Keratinocyte (primary cell): Measurements from ENCODE around the gene TNS2. TPM values are rescaled to one million over a fixed set of nuclear protein-coding genes. Genes with fewer than 3 reads are reported as not detected.

Source experiments
- DNase-seq: peaks from one replicate; pipeline ENCODE4 v3.0.0-alpha.2; 2011; ENCODE audit warnings: low read depth, missing footprints, low spot score
- FAIRE-seq: peaks from 2 replicates; lab custom pipeline; 2011; peaks lifted over from hg19 to GRCh38; lab: Jason Lieb, UNC
- H2AFZ ChIP-seq: 2 replicates; pipeline ENCODE4 v1.6.0; 2012; ENCODE audit warnings: low read length, control low read depth, inconsistent platforms; ENCODE audit not compliant: control insufficient read depth
- H3K27ac ChIP-seq: 2 replicates; pipeline ENCODE4 v1.5.1; 2011; ENCODE audit warnings: low read length; ENCODE audit not compliant: control insufficient read depth, insufficient read depth
- H3K27me3 ChIP-seq: 3 replicates; pipeline ENCODE4 v1.6.0; 2011; ENCODE audit warnings: low read length; ENCODE audit not compliant: control insufficient read depth, insufficient read depth; ENCODE audit errors: extremely low read depth
- H3K36me3 ChIP-seq, 2 experiments: 2 replicates in 1 of 2; 3 replicates in 1 of 2; pipeline ENCODE4 v1.5.1; 2011; ENCODE audit warnings: low read length in 2 of 2, mild to moderate bottlenecking in 1 of 2; ENCODE audit not compliant: control insufficient read depth in 2 of 2, insufficient read depth in 2 of 2; ENCODE audit errors: extremely low read depth in 1 of 2
- H3K4me1 ChIP-seq: 3 replicates; pipeline ENCODE4 v1.5.1; 2011; ENCODE audit warnings: low read length; ENCODE audit not compliant: control insufficient read depth, insufficient read depth; ENCODE audit errors: extremely low read depth
- H3K4me2 ChIP-seq: 3 replicates; pipeline ENCODE4 v1.6.0; 2011; ENCODE audit warnings: low read depth, low read length; ENCODE audit not compliant: control insufficient read depth, insufficient read depth; ENCODE audit errors: extremely low read depth
- H3K4me3 ChIP-seq, 3 experiments: fragments of 200-600 bp in 1 of 3; sonication (generic) in 1 of 3; 2 replicates in 2 of 3; 3 replicates in 1 of 3; pipeline ENCODE4 v1.5.1; 2011 to 2016; ENCODE audit warnings: low read length in 3 of 3, mild to moderate bottlenecking in 3 of 3, control low read depth in 2 of 3, inconsistent platforms in 1 of 3, low read depth in 1 of 3, mixed read lengths in 1 of 3, mixed run types in 1 of 3, moderate library complexity in 1 of 3; ENCODE audit not compliant: control insufficient read depth in 2 of 3, insufficient read depth in 2 of 3; ENCODE audit errors: extremely low read depth in 1 of 3
- H3K79me2 ChIP-seq: 2 replicates; pipeline ENCODE4 v1.6.0; 2012; ENCODE audit warnings: low read length; ENCODE audit not compliant: control insufficient read depth, insufficient read depth
- H3K9ac ChIP-seq: 3 replicates; pipeline ENCODE4 v1.6.0; 2011; ENCODE audit warnings: low read length; ENCODE audit not compliant: control insufficient read depth, insufficient read depth; ENCODE audit errors: extremely low read depth
- H3K9me1 ChIP-seq: 3 replicates; pipeline ENCODE4 v1.6.0; 2011; ENCODE audit warnings: low read length; ENCODE audit not compliant: control insufficient read depth, insufficient read depth; ENCODE audit errors: extremely low read depth
- H3K9me3 ChIP-seq: 2 replicates; pipeline ENCODE4 v1.5.1; 2012; ENCODE audit warnings: low read depth, low read length; ENCODE audit not compliant: control insufficient read depth
- H4K20me1 ChIP-seq: 3 replicates; pipeline ENCODE4 v1.6.0; 2011; ENCODE audit warnings: low read length; ENCODE audit not compliant: control insufficient read depth, insufficient read depth; ENCODE audit errors: extremely low read depth
- CTCF ChIP-seq, 3 experiments: IDR thresholded peaks in 1 of 3; conservative IDR thresholded peaks in 1 of 3; optimal IDR thresholded peaks in 1 of 3; 2 replicates in 2 of 3; 3 replicates in 1 of 3; pipeline versions ENCODE3 to v1.5.1; 2011; ENCODE audit warnings: low read length in 3 of 3, mild to moderate bottlenecking in 3 of 3, moderate library complexity in 2 of 3, control low read depth in 1 of 3, inconsistent platforms in 1 of 3; ENCODE audit not compliant: insufficient read depth in 2 of 3; ENCODE audit errors: extremely low read depth in 1 of 3
- EZH2 ChIP-seq: IDR thresholded peaks from one replicate; pipeline ENCODE4 v1.6.1; 2012; ENCODE audit warnings: inconsistent platforms, mild to moderate bottlenecking, low read length, moderate library complexity
- dilution Hi-C: fragments of 300-500 bp; cut with MboI; formaldehyde crosslinking; loops from one replicate; pipeline ENCODE4 v1.7.0; 2020; ENCODE audit warnings: low sequenced_read_pairs; ENCODE audit not compliant: extremely low pct_ligation_motif_present
- polyA plus RNA-seq, 5 experiments: library from polyadenylated mRNA; depleted of rRNA in 3 of 5; stranded (reverse) in 3 of 5; stranded (forward) in 1 of 5; unstranded in 1 of 5; fragments of >200 nt; gene quantifications; 1 replicate in 1 of 5; 2 replicates in 3 of 5; 3 replicates in 1 of 5; pipeline versions ENCODE4 v1.2.1 to v1.2.3, GENCODE V29; 2011 to 2012; ENCODE audit warnings: missing spikeins in 2 of 5, low read depth in 1 of 5, low replicate concordance in 1 of 5

The TNS2 gene
- polyA plus RNA-seq, 1 donor (not counting 4 experiments of a cell fraction or from before 2014, with no cell fraction given): 0.80 TPM

- Histone ChIP-seq H3K9ac (no peak overlapping the region), H3K4me2 (no peak overlapping the region), H3K9me1 (peaks cover 3% of the 10 kb centered on the region), H3K4me3 (no peak overlapping the region), H3K27ac (no peak overlapping the region), H2AFZ (no peak overlapping the region), H3K27me3 (no peaks in the 10 kb centered on the region), H3K79me2 (no peaks in the 10 kb centered on the region), H3K4me1 (peaks cover 21% of the 10 kb centered on the region), H3K9me3 (no peaks in the 10 kb centered on the region), H3K36me3 (peaks cover 0 to 1% of the 10 kb centered on the region in 2 experiments), H4K20me1 (no peaks in the 10 kb centered on the region)
- DNase-seq (no peak), FAIRE-seq (no peak)
- dilution Hi-C loops: no loop called here
- TF ChIP-seq CTCF (optimal IDR thresholded peaks at IDR 0.05 in 1 of 3, IDR thresholded peaks at IDR 0.05 in 1 of 3, conservative IDR thresholded peaks at IDR 0.05 in 1 of 3; ENCODE audit: extremely low read depth in 1 of 3, insufficient read depth in 2 of 3, low read length in 3 of 3): no peak
- no peak for TF ChIP-seq EZH2
Observed at GRCh38 chr12:53056901-53057300, 7.0 kb downstream of the TNS2 start.

GRCh38 chr12:53057816-53058500, 8.1 kb downstream of the TNS2 start:
- no peak for TF ChIP-seq CTCF (optimal IDR thresholded peaks at IDR 0.05 in 1 of 3, IDR thresholded peaks at IDR 0.05 in 1 of 3, conservative IDR thresholded peaks at IDR 0.05 in 1 of 3; ENCODE audit: extremely low read depth in 1 of 3, insufficient read depth in 2 of 3, low read length in 3 of 3)
- TF ChIP-seq EZH2: no peak

More at GRCh38 chr12:53057816-53058500, 8.1 kb downstream of the TNS2 start:
- DNase-seq: no peak
- no peaks in the 10 kb centered on the region for H3K9me3 ChIP-seq
- no peak overlapping the region for H3K9ac ChIP-seq
- H3K36me3 ChIP-seq: no peaks in the 10 kb centered on the region
- H3K4me1 ChIP-seq: peaks cover 13% of the 10 kb centered on the region
- H3K27ac ChIP-seq: no peak overlapping the region
- no peak for FAIRE-seq
- no peaks in the 10 kb centered on the region for H3K79me2 ChIP-seq
- H2AFZ ChIP-seq: no peak overlapping the region
- dilution Hi-C loops: no loop called here
- no peaks in the 10 kb centered on the region for H3K27me3 ChIP-seq
- peaks cover 3% of the 10 kb centered on the region for H3K9me1 ChIP-seq
- H4K20me1 ChIP-seq: no peaks in the 10 kb centered on the region
- H3K4me2 ChIP-seq: no peak overlapping the region
- no peak overlapping the region for H3K4me3 ChIP-seq
